Stimulated activated CD8-positive, alpha-beta memory T cell treated with anti-CD3 and anti-CD28 coated beads, Interleukin-4, amount 100 ng/mL, for 24 hours (primary cell): ENCODE data around the gene YKT6.

Experiments used
- DNase-seq: peaks from one replicate; pipeline ENCODE4 v3.0.0-alpha.2; 2020; ENCODE audit warnings: low read depth

YKT6 gene

DNA sequence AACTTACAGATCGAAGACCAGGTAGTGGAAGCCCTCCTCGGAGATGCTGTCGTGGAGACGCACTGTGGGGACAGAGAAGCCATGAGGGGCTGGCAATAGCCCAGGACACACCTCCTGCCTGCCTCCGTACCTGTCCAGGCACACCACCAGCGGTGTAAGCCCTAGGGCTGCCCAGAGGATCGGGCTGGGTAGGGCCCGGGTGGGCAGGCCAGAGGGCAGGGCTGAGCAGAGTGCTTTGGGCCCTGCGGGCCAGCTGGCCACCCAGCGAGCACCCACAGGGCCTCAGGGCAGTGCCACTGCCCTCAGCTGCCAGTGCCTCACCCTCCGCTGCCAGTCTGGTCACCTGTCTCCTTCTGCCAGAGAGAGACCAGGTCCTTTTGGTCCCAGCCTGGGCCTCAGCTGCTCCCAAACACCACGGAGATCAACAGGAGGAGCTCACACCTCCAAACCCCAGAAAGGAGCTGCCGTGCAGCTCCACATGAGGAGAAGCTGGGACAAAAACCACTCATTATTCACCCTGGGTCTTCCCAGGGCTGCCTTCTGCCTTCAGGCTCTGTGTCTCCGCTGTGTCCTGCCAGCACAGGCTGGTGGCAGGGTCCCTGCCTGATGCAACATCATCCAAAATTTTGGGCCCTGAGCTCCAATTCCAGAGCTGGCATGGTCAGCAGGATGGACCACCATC lies 58.2 kb downstream of the YKT6 start:
- DNase-seq = no peak

DNA sequence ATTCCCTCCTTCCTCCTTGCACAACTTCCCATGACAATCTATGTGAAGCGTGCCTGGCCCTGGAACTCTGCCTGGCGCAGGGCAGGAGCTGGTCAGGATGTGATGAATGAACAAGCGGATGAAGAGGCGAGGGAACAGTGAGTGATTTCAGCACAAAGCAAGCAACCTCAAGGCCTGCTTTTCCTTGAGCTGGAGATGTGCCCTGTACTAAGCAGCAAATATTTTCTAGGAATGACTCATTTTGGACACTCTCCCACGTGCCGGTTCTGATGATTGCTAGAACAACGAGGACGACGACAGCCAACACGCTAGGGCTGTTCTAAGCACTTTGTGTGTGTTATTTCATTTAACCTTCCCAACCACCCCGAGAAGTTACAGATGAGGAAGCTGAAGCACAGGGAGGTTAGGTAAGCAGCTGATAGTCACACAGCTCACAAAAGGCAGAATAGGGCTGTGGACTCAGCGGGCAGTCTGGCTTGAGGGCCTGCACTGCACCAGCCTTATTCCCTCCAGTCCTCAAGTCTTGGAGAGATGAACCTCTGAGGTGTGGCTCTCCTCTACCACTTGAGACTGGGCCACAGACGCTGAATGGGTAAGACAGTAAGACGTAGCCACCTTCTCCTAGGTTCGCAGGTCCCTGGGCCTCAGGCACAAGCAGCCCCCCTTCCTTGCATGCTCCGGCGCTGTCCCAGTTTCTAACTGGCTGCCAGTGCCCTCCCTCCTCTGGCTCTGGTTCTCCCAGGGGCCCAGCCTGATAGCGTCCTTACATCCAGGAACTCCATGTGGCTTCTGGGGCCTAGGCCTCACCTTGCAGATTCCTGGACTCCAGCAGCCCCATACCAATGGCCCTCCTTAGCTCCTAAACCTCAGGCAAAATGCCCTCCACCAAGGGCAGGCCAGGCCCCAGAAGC lies 59.0 kb downstream of the YKT6 start:
- DNase-seq = no peak

DNA sequence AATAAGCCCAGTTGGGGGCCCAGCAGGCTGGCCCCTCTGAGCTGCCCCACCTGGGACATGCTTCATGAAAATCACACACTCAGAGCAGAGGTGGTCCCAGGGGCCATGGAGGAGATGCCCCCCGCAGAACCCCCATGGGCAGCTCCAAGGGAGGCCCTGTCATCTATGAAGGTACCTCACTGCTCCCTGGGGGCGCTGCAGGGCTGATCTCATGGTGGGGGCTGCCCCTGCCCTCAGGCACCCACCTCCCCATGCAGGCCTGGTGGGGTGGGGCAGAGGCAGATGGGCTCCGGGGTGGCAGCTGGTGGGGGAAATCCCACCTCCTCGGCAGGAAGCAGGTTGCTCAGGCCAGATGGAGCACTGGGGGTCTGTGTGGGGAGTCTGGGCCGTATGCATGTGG lies 60.5 kb downstream of the YKT6 start:
- no peak for DNase-seq

DNA sequence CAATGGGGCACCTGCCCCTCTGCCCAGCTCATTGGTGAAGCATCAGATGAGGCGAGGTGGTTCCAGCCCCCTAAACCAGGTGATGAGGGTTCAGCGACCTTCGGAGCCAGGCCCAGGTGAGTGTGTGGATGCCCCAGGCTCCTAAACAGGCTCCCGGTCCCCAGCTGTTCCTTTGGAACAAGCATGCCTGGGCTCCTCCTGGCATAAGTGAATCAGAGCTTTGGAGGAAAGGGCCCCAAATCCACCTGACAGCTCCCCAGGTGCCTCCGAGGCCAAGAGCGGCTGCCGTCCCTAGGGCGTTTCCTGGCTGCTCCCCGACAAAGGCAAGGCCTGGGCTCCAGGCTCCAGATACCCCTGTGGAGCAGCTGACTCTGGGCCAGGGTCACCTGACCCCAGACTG lies 61.3 kb downstream of the YKT6 start:
- DNase-seq = no peak

DNA sequence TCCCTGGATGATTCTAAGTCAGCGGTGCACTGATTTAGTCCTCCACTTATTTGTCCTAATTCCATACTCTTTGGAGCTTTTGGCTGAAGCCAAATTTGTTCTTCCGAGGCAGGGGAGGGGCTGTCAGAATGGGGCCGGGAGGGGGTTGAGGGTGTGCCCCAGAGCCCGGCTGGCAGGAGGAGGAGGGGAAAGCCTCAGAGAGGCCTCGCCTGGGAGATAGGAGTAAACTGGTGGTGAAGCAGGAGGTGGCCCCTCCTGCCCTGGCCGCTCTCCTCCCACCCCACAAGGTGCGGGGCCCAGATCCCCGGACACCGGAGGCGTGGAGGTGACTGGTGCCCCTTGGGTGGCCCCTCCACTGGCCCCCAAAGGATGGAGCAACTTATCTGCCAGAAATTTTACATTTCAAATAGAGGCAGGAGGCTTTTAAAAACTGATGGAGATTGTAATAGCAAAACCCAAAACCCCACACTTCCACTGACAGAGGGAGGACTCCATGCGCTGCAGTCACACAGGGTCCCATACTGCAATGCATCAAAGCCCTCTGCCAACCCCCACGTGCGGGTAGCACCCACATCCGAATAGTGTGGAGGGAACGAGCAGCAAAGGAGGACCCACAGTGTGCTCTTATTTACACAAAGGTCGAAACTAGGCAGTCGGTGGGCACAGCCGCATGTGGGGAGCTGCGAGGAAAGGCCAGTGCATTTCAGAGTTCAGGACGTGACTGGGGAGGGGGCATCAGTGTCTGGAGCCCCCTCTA lies 62.7 kb downstream of the YKT6 start:
- DNase-seq = no peak
